ENCODE results near the gene KIF1C. TPM values are rescaled to one million over a fixed set of nuclear protein-coding genes. Genes with fewer than 3 reads are reported as not detected.
A peak's percentile ranks its signal among the peaks of the same experiment; 100 is the strongest.

KIF1C gene
- total RNA-seq, 1 donor from 2014 or later: 22.1 TPM

DNA sequence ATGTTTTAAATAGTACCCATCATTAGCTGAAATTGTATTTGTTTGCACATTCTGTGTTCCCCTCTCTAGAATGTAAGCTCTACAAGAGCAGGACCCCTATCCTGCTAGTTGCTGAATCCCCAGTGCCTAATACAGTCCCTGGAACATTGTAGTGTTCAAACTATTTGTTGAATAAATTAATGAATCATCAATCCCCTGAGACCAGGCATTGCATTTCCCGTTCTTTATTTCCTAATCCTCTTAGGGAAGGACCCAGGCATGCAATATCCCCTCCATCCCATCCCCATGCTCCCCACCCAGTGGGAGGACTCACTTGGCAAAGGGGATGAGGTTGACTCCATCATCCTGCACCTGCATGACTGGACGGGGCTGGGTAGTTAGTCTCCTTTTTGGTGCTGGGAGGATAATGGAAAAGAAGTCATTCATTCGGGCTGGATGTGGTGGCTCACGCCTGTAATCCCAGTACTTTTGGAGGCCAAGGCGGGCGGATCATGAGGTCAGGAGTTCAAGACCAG lies 3.6 kb upstream of the KIF1C start:
- H3K27me3 Mint-ChIP-seq (ENCODE audit: insufficient read depth, low read depth): peaks cover 18% of the 10 kb centered on the region
- Histone ChIP-seq H3K9ac (no peak overlapping the region), H3K27ac (no peak overlapping the region), H3K27me3 (peaks cover 39% of the 10 kb centered on the region), H3K36me3 (no peaks in the 10 kb centered on the region), H2AFZ (replicated peaks) (no peak overlapping the region), H3F3A (ENCODE audit: low read depth) (no peaks in the 10 kb centered on the region), H3K4me3 (no peak overlapping the region), H3K4me1 (peaks cover 10% of the 10 kb centered on the region), H4K20me1 (ENCODE audit: low read depth) (peaks cover 5% of the 10 kb centered on the region), H3K9me3 (ENCODE audit: low read depth) (no peaks in the 10 kb centered on the region), H3K79me2 (ENCODE audit: low read depth) (peaks cover 11% of the 10 kb centered on the region), H3K4me2 (no peak overlapping the region)
- TF ChIP-seq, protein P1, sequence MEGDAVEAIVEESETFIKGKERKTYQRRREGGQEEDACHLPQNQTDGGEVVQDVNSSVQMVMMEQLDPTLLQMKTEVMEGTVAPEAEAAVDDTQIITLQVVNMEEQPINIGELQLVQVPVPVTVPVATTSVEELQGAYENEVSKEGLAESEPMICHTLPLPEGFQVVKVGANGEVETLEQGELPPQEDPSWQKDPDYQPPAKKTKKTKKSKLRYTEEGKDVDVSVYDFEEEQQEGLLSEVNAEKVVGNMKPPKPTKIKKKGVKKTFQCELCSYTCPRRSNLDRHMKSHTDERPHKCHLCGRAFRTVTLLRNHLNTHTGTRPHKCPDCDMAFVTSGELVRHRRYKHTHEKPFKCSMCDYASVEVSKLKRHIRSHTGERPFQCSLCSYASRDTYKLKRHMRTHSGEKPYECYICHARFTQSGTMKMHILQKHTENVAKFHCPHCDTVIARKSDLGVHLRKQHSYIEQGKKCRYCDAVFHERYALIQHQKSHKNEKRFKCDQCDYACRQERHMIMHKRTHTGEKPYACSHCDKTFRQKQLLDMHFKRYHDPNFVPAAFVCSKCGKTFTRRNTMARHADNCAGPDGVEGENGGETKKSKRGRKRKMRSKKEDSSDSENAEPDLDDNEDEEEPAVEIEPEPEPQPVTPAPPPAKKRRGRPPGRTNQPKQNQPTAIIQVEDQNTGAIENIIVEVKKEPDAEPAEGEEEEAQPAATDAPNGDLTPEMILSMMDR (IDR thresholded peaks at IDR 0.05): no peak
- TF ChIP-seq EZH2 (IDR thresholded peaks at IDR 0.05) (no peak), EZH2phosphoT487 (IDR thresholded peaks at IDR 0.05) (no peak)
- peaks cover 9% of the 10 kb centered on the region for H3K4me1 Mint-ChIP-seq
- no peaks in the 10 kb centered on the region for H3K36me3 Mint-ChIP-seq
- H3K4me3 Mint-ChIP-seq: no peak overlapping the region
- H3K9me3 Mint-ChIP-seq: no peaks in the 10 kb centered on the region
- DNase-seq (ENCODE audit: low spot score): no peak
- H3K27ac Mint-ChIP-seq: no peak overlapping the region

DNA sequence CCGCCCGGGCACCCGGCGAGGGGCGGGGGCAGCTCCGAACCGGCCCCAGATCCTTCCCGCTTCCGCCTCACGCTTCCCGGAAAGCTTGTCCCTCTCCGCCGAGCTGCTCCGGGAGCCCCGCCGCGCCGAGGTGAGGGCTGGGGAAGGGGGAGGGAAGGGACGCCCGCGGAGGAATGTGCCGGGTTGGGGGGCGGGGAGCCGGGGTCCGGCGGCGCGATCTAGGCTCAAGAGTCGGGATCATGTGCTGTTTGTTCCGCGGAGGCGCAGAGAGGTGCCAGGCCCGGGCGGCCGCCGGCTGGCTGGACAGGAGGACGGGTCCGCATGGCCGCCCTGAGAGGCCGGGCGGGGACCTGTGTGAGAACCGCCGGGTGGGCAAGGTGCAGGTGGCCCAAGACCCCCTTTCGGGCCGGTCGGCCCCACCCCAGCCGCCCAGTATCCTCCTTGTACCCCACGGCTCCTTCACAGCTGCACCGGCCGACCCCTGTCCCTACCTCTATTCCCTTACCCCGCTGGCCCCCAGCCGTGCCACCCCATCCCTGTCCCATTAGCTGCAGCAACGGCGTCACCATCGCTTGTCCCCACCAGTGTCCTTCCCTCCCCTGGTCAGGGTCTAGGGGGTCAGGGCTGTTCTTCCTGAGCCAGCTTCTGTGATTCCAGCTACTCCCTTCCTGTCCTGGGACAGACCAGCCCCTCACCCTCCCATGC lies 429 bp downstream of the KIF1C start:
- peak overlapping the region; percentile 84 for H2AFZ ChIP-seq (replicated peaks)
- no peaks in the 10 kb centered on the region for H3K9me3 Mint-ChIP-seq
- peak overlapping the region; percentile 91 for H3K4me3 Mint-ChIP-seq

DNA sequence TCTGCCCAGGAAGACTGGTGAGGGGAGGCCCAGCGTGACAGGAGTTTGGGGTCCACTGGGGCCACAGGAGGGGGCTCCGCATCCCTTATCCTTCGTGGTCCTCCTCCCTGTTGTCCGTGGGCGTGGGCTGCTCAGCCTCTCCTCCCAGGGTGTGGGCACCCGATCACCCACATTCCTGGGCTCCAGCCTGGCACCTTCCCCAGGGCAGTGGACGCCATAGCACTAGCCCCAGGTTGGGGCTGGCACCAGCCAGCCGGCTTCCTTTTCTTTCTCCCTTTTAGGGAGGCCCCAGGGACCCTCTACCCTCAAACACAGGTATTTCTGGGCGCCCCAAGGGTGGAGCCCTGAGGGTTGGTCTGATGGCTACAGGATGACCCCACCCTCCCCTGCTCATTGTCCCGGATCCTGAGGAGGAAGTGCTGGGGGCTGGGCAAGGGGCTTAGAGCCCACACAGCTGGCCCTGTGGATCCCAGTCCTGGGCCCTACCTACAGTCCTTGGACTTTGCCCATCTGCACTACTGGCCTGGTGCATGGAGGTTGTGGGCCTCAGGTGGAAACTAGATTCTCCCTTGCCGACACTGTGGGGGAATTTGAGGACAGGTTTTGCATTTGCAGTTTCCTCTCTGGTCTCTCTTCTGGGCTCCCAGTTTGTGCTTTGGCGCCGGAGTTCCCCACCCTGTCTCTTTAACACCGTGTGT lies 1.1 kb downstream of the KIF1C start:
- H3K27ac Mint-ChIP-seq: no peak overlapping the region
- Histone ChIP-seq H3K4me1 (peaks cover 16% of the 10 kb centered on the region), H3K9me3 (ENCODE audit: low read depth) (no peaks in the 10 kb centered on the region), H3K4me3 (peak overlapping the region; percentile 92), H3K9ac (peak overlapping the region; percentile 20), H3K4me2 (peak overlapping the region; percentile 93), H3K36me3 (peaks cover 2% of the 10 kb centered on the region), H3K27ac (no peak overlapping the region), H4K20me1 (ENCODE audit: low read depth) (peaks cover 18% of the 10 kb centered on the region), H2AFZ (replicated peaks) (peak overlapping the region; percentile 84), H3K27me3 (peaks cover 32% of the 10 kb centered on the region), H3F3A (ENCODE audit: low read depth) (no peaks in the 10 kb centered on the region), H3K79me2 (ENCODE audit: low read depth) (peaks cover 23% of the 10 kb centered on the region)
- no peaks in the 10 kb centered on the region for H3K9me3 Mint-ChIP-seq
- TF ChIP-seq EZH2 (IDR thresholded peaks at IDR 0.05) (no peak), EZH2phosphoT487 (IDR thresholded peaks at IDR 0.05) (no peak)
- TF ChIP-seq, protein P1 (IDR thresholded peaks at IDR 0.05): no peak
- H3K27me3 Mint-ChIP-seq (ENCODE audit: insufficient read depth, low read depth): peaks cover 9% of the 10 kb centered on the region
- DNase-seq (ENCODE audit: low spot score): peak; percentile 43
- peaks cover 21% of the 10 kb centered on the region for H3K36me3 Mint-ChIP-seq
- peaks cover 10% of the 10 kb centered on the region for H3K4me1 Mint-ChIP-seq
- peak overlapping the region; percentile 91 for H3K4me3 Mint-ChIP-seq

More for the DNA sequence above, 429 bp downstream of the KIF1C start:
- peak overlapping the region; percentile 92 for H3K4me3 ChIP-seq
- H3K27me3 ChIP-seq: peaks cover 32% of the 10 kb centered on the region
- H3K9ac ChIP-seq: peak overlapping the region; percentile 20
- H3K79me2 ChIP-seq (ENCODE audit: low read depth): peaks cover 23% of the 10 kb centered on the region
- peak; percentile 90 for DNase-seq (ENCODE audit: low spot score)
- no peaks in the 10 kb centered on the region for H3K36me3 ChIP-seq
- H3K9me3 ChIP-seq (ENCODE audit: low read depth): no peaks in the 10 kb centered on the region
- H3F3A ChIP-seq (ENCODE audit: low read depth): no peaks in the 10 kb centered on the region
- peaks cover 18% of the 10 kb centered on the region for H4K20me1 ChIP-seq (ENCODE audit: low read depth)
- H3K27ac Mint-ChIP-seq: no peak overlapping the region
- peaks cover 9% of the 10 kb centered on the region for H3K27me3 Mint-ChIP-seq (ENCODE audit: insufficient read depth, low read depth)
- peak overlapping the region; percentile 93 for H3K4me2 ChIP-seq
- H3K4me1 ChIP-seq: peaks cover 16% of the 10 kb centered on the region
- peaks cover 16% of the 10 kb centered on the region for H3K36me3 Mint-ChIP-seq
- TF ChIP-seq EZH2phosphoT487 (IDR thresholded peaks at IDR 0.05) (no peak), EZH2 (IDR thresholded peaks at IDR 0.05) (no peak)
- TF ChIP-seq, protein P1 (IDR thresholded peaks at IDR 0.05): no peak
- no peak overlapping the region for H3K27ac ChIP-seq
- H3K4me1 Mint-ChIP-seq: peaks cover 10% of the 10 kb centered on the region

Measured in neural progenitor cell (in vitro differentiated cells).